ENCODE data around the gene SEMA6A.

SEMA6A gene

GRCh38 chr5:116572350-116573278, 2.0 kb downstream of the SEMA6A start:
- FAIRE-seq (no peak), DNase-seq (ENCODE audit: insufficient read length, low spot score) (no peak)
- no peak for TF ChIP-seq POLR2A (IDR thresholded peaks at IDR 0.05; ENCODE audit: low read depth, low read length)

GRCh38 chr5:116571568-116572349, 2.9 kb downstream of the SEMA6A start:
- DNase-seq (ENCODE audit: insufficient read length, low spot score) (no peak), FAIRE-seq (no peak)
- TF ChIP-seq POLR2A (IDR thresholded peaks at IDR 0.05; ENCODE audit: low read depth, low read length) = no peak

DNA sequence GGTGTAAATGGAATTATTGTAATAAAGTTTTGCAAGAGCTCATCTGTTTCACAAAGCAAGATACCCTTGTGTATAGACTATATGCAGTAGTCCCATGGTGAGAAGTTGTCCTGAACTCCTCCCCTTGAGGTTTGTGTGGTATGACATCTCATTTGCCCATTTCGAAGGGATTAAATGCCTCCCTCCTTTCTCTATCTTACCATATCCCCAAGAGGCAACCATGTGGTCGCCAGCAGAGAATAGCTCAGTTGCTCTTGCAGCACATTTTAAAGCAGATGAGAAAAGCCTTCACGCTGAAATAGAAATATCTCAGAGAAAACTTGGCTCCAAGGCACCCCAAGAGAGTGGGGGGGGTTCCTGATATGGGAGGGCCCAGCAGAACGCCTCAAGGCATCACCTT, 4.6 kb downstream of the SEMA6A start:
- no peak for TF ChIP-seq POLR2A (IDR thresholded peaks at IDR 0.05; ENCODE audit: low read depth, low read length)
- no peak for FAIRE-seq
- no peak for DNase-seq (ENCODE audit: insufficient read length, low spot score)

DNA sequence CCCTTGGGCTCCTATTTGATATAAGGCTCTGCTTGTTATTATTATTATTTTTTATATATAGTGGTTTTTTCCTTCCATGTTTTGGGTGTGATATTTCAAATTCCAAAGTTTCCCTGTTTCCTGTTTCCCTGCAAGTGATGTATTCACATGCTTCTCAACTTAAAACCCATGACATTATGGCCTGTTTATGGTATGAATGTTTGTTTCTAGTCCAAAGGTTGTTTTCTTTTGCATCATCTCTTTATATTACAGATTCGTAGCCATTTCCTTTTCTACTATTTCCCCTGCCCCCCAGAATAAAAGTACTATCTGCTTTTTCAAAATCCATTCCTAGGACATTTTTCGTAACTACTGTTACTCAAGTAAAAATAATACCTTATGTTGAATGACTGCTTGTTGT, 7.5 kb downstream of the SEMA6A start:
- DNase-seq (ENCODE audit: insufficient read length, low spot score) (no peak), FAIRE-seq (no peak)
- no peak for TF ChIP-seq POLR2A (IDR thresholded peaks at IDR 0.05; ENCODE audit: low read depth, low read length)

- no peak for TF ChIP-seq POLR2A (IDR thresholded peaks at IDR 0.05; ENCODE audit: low read depth, low read length)
- no peak for FAIRE-seq
- DNase-seq (ENCODE audit: insufficient read length, low spot score) = no peak
Observed at GRCh38 chr5:116566251-116566650, 8.4 kb downstream of the SEMA6A start.

DNA sequence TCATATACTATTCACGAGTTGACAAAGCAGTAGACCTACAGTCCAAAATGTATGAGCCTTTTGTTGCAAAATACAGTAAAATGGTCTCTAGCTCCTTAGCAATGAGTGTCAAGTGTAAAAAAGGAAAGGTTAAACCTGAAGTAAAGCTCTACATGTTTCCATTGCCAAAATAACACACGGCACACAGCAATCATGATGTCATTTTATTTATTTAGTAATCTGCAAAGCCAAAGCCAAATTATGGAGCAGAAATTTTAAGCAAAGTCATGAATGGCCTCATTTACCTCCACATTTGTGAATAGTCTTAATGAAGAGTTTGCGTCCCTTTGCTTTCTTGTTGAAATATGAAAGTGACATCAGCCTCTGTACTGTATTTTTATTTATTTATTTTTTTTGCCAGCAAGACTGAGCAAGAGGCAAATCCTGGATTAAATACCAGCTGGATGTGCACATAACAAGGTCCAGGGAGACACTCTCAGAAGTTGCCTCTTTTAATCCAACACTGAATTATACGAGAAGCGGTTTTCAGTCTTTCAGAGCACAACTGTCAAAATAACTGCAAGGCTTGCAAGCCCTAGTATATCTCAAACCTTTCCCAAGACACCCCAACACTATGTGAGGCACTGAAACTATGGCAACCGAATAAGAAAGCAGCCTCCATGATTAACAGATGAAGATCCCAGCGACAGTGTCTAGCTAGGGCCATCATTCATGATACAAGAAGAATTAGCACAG, 9.7 kb downstream of the SEMA6A start:
- no peak for DNase-seq (ENCODE audit: insufficient read length, low spot score)
- no peak for FAIRE-seq
- no peak for TF ChIP-seq POLR2A (IDR thresholded peaks at IDR 0.05; ENCODE audit: low read depth, low read length)

GRCh38 chr5:116564312-116564711, 10.3 kb downstream of the SEMA6A start:
- TF ChIP-seq POLR2A (IDR thresholded peaks at IDR 0.05; ENCODE audit: low read depth, low read length) = no peak
- FAIRE-seq (no peak), DNase-seq (ENCODE audit: insufficient read length, low spot score) (no peak)

- FAIRE-seq (no peak), DNase-seq (ENCODE audit: insufficient read length, low spot score) (no peak)
- TF ChIP-seq POLR2A (IDR thresholded peaks at IDR 0.05; ENCODE audit: low read depth, low read length) = no peak
Observed at GRCh38 chr5:116563736-116564308, 10.8 kb downstream of the SEMA6A start.

DNA sequence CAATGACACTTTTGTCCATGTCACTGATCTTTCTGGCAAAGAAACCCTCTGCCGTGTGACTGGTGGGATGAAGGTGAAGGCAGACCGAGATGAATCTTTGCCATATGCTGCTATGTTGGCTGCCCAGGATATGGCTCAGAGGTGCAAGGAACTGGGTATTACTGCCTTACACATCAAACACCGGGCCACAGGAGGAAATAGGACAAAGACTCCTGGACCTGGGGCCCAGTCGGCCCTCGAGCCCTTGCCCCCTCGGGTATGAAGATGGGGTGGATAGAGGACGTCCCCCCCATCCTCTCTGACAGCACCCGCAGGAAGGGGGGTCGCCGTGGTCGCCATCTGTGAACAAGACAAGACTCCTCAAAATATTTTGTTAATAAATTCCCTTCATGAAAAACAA, 12.0 kb downstream of the SEMA6A start:
- no peak for TF ChIP-seq POLR2A (IDR thresholded peaks at IDR 0.05; ENCODE audit: low read depth, low read length)
- FAIRE-seq = no peak
- DNase-seq (ENCODE audit: insufficient read length, low spot score) = no peak

GRCh38 chr5:116561658-116562057, 13.0 kb downstream of the SEMA6A start:
- FAIRE-seq (no peak), DNase-seq (ENCODE audit: insufficient read length, low spot score) (no peak)
- TF ChIP-seq POLR2A (IDR thresholded peaks at IDR 0.05; ENCODE audit: low read depth, low read length) = no peak

DNA sequence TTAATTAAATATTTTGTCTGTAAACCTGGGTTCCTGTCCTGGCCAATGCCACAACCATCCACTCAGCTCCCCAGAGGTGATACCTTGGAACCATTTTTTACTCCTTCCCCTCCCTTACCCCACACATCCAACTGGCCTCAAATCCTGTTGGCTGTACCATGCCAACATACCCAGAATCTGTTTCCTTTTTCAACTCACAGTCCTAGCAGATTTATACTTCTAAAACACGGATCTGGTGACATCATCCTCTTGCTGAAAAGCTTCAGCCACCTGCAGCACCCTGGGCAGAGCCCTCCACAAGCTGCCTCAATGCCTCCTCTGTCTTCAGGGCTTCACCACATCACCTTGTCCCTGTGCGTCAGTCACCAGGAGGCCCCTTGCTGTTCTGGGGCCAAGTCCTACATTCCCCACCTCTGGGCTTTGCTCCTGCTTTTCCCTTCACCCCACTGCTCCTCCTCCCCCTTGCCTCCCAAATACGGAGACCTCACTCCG, 14.9 kb downstream of the SEMA6A start:
- FAIRE-seq = no peak
- DNase-seq (ENCODE audit: insufficient read length, low spot score) = no peak
- TF ChIP-seq POLR2A (IDR thresholded peaks at IDR 0.05; ENCODE audit: low read depth, low read length) = no peak

DNA sequence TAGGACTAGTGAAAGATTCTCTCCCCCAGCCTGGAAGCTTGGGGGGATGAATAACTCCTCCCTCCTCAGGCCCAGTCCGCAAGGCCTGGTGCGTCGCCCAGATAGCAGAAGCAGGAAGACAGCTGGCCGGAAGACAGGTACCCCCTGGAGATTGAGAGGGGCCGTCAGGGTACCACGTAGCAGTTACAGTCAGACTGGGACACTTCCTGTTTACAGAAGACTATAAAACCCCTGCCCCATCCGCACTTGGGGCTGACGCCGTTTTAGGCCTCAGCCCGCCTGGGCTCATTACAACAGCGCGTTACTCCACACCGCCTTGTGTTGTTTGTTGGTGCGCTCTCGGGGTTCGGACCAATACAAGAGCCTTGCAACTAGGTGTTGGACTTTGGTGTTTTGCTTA, 15.4 kb downstream of the SEMA6A start:
- no peak for TF ChIP-seq POLR2A (IDR thresholded peaks at IDR 0.05; ENCODE audit: low read depth, low read length)
- no peak for FAIRE-seq
- DNase-seq (ENCODE audit: insufficient read length, low spot score) = no peak

DNA sequence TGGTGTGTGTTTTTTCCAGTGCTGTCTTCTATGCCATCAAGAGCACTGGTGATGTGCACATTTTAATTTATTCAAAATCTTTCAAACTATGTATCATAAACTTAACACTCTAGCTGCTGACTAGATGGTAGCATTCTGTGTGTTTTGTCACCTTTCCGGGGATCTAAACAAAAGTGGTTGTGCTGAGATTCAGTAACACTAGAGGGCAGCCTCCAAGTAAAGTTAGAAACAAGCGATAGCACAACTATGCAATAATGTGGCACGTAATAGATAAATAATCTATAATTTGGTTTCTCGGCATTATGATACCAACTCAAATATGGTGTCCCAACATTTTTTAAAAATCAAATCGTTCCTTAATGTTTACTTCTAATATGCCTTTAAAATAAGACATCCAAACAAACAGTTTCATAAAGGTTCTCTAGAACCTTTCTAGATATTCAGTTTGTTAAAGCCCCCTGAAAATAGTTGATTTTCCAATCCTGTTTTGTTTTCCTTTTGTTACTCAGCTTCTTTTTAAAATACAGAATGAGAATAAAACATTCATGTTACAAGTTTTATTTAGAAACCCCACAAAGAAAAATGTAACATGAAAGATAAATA, 16.9 kb downstream of the SEMA6A start:
- no peak for FAIRE-seq
- no peak for TF ChIP-seq POLR2A (IDR thresholded peaks at IDR 0.05; ENCODE audit: low read depth, low read length)
- no peak for DNase-seq (ENCODE audit: insufficient read length, low spot score)

Data from H54 (cell line).